ENCODE measurements around the gene SMAD5.

Gene SMAD5

GRCh38 chr5:136115183-136115865 is 17.3 kb upstream of the SMAD5 start:
- DNase-seq (ENCODE audit: low read depth in 2 of 2) = no peak

GRCh38 chr5:136120529-136120928 is 12.1 kb upstream of the SMAD5 start:
- DNase-seq (ENCODE audit: low read depth in 2 of 2) = no peak

- DNase-seq (ENCODE audit: low read depth in 2 of 2) = no peak
Measured at GRCh38 chr5:136123236-136123768, 9.3 kb upstream of the SMAD5 start.

GRCh38 chr5:136127560-136127959 is 5.1 kb upstream of the SMAD5 start:
- DNase-seq (ENCODE audit: low read depth in 2 of 2) = no peak

GRCh38 chr5:136128481-136128880 is 4.2 kb upstream of the SMAD5 start:
- DNase-seq (ENCODE audit: low read depth in 2 of 2) = no peak

GRCh38 chr5:136129445-136129844 is 3.2 kb upstream of the SMAD5 start:
- no peak for DNase-seq (ENCODE audit: low read depth in 2 of 2)

GRCh38 chr5:136130581-136130980 is 2.1 kb upstream of the SMAD5 start:
- no peak for DNase-seq (ENCODE audit: low read depth in 2 of 2)

- DNase-seq (ENCODE audit: low read depth in 2 of 2) = no peak
Measured at GRCh38 chr5:136132087-136132486, 558 bp upstream of the SMAD5 start.

GRCh38 chr5:136133222-136133921 is 727 bp downstream of the SMAD5 start:
- no peak for DNase-seq (ENCODE audit: low read depth in 2 of 2)

- no peak for DNase-seq (ENCODE audit: low read depth in 2 of 2)
Measured at GRCh38 chr5:136133922-136134379, 1.3 kb downstream of the SMAD5 start.

GRCh38 chr5:136134653-136135052 is 2.0 kb downstream of the SMAD5 start:
- DNase-seq (ENCODE audit: low read depth in 2 of 2) = no peak

- no peak for DNase-seq (ENCODE audit: low read depth in 2 of 2)
Measured at GRCh38 chr5:136135536-136135935, 2.9 kb downstream of the SMAD5 start.

- DNase-seq (ENCODE audit: low read depth in 2 of 2) = no peak
Measured at GRCh38 chr5:136137497-136138220, 5.0 kb downstream of the SMAD5 start.

- no peak for DNase-seq (ENCODE audit: low read depth in 2 of 2)
Measured at GRCh38 chr5:136141561-136141960, 8.9 kb downstream of the SMAD5 start.

GRCh38 chr5:136143312-136143711 is 10.7 kb downstream of the SMAD5 start:
- DNase-seq (ENCODE audit: low read depth in 2 of 2) = no peak

- no peak for DNase-seq (ENCODE audit: low read depth in 2 of 2)
Measured at GRCh38 chr5:136143763-136144162, 11.1 kb downstream of the SMAD5 start.

GRCh38 chr5:136145030-136145429 is 12.4 kb downstream of the SMAD5 start:
- no peak for DNase-seq (ENCODE audit: low read depth in 2 of 2)

- DNase-seq (ENCODE audit: low read depth in 2 of 2) = no peak
Measured at GRCh38 chr5:136146201-136146600, 13.6 kb downstream of the SMAD5 start.

GRCh38 chr5:136147632-136148031 is 15.0 kb downstream of the SMAD5 start:
- DNase-seq (ENCODE audit: low read depth in 2 of 2) = no peak

- no peak for DNase-seq (ENCODE audit: low read depth in 2 of 2)
Measured at GRCh38 chr5:136149891-136150290, 17.2 kb downstream of the SMAD5 start.

- DNase-seq (ENCODE audit: low read depth in 2 of 2) = no peak
Measured at GRCh38 chr5:136153581-136154236, 21.1 kb downstream of the SMAD5 start.

- DNase-seq (ENCODE audit: low read depth in 2 of 2) = no peak
Measured at GRCh38 chr5:136155078-136155477, 22.4 kb downstream of the SMAD5 start.
